Breast epithelium (tissue), 4 donors: ENCODE measurements around the gene ABHD8. TPM values are rescaled to one million over a fixed set of nuclear protein-coding genes. Genes with fewer than 3 reads are reported as not detected.

Experiments
- DNase-seq, 2 donors: peaks; one replicate each; pipeline ENCODE4 v3.0.0-alpha.2; 2019; ENCODE audit warnings: low spot score in 2 of 2
- H3K27ac ChIP-seq, 2 donors: fragments of 200-600 bp; sonication (generic) in 1 of 2; one replicate each; pipeline ENCODE4 v1.5.1; 2016 to 2019; ENCODE audit warnings: mild to moderate bottlenecking in 1 of 2
- H3K27me3 ChIP-seq, 2 donors: fragments of 200-600 bp; sonication (generic) in 1 of 2; one replicate each; pipeline versions ENCODE4 v1.5.1 to v1.6.0; 2017 to 2019; ENCODE audit warnings: control low read depth in 1 of 2, mild to moderate bottlenecking in 1 of 2
- H3K36me3 ChIP-seq: fragments of 200-600 bp; one replicate; pipeline ENCODE4 v1.5.1; 2019
- H3K4me1 ChIP-seq, 2 donors: fragments of 200-600 bp; sonication (generic); one replicate each; pipeline ENCODE4 v1.5.1; 2016 to 2019; ENCODE audit warnings: control low read depth in 1 of 2
- H3K4me3 ChIP-seq, 3 donors: fragments of 200-600 bp; sonication (generic); 1 replicate in 2 of 3; 2 replicates in 1 of 3; pipeline ENCODE4 v1.5.1; 2016 to 2019; ENCODE audit warnings: mild to moderate bottlenecking in 3 of 3, moderate library complexity in 2 of 3
- H3K9me3 ChIP-seq, 2 donors: fragments of 200-600 bp; sonication (generic) in 1 of 2; one replicate each; pipeline ENCODE4 v1.5.1; 2016 to 2019; ENCODE audit warnings: control low read depth in 1 of 2
- POLR2A ChIP-seq: fragments of 450-650 bp; IDR thresholded peaks from one replicate; pipeline ENCODE4 v1.6.1; 2016; ENCODE audit warnings: antibody characterized with exemption, mild to moderate bottlenecking, moderate library complexity
- POLR2AphosphoS5 ChIP-seq, 3 donors: sonication (generic); formaldehyde crosslinking; IDR thresholded peaks; one replicate each; pipeline ENCODE4 v1.6.1; 2017; ENCODE audit warnings: antibody characterized with exemption in 3 of 3
- intact Hi-C: fragments of 100-400 bp; cut with DNase I; formaldehyde crosslinking; loops from one replicate; pipeline ENCODE4 v1.15.1; 2023; ENCODE audit warnings: low total_unique reads
- total RNA-seq, 3 donors: library from RNA; depleted of rRNA; stranded (reverse); fragments of >200 nt; gene quantifications; one replicate each; pipeline ENCODE4 v1.1.0, GENCODE V29; 2016
- TF ChIP-seq, protein P1 (sequence below), 3 donors: fragments of 450-650 bp; IDR thresholded peaks; one replicate each; pipeline ENCODE4 v1.5.1; 2016 to 2017; ENCODE audit warnings: antibody characterized with exemption in 3 of 3, mild to moderate bottlenecking in 3 of 3, moderate library complexity in 3 of 3

The ABHD8 gene
- total RNA-seq, 3 donors from 2014 or later = 6.7 to 14.4 (median 11.0) TPM

DNA sequence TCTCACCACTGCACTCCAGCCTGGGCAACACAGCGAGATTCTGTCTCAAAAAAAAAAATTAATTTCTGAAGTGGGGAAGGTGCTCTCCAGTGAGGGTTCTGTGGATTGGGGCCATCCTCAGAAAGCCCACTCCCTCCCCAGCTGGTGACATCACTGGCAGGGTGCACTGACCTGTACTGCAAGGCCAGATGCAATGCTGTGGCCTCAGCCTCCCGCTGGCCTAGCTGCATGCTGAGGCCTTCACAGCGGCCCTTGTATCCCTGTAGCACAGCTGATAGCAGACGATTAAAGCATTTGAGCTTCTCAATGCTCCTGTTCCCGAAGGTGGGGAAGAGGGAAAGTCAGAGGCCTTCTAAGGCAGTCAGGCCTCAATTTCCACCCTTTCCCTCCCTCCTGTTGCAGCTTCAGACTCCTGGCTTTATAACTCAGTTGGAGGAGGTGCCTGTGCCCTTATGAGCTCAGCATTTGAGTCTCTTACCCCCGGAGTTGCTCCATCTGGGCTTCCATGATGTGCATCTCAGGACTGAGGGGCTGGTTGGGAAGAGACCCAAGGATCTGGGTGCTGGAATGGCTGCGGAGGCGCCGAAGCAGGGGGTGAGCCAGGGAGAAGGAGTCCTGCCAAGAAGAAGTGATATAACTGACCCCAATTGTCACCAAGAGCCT lies 44.0 kb downstream of the ABHD8 start:
- DNase-seq = no peak
- no peak overlapping the region for H3K27ac ChIP-seq
- no peaks in the 10 kb centered on the region for H3K36me3 ChIP-seq
- no peaks in the 10 kb centered on the region for H3K27me3 ChIP-seq
- intact Hi-C loops = no loop called here
- no peaks in the 10 kb centered on the region for H3K4me1 ChIP-seq
- TF ChIP-seq POLR2AphosphoS5 (IDR thresholded peaks at IDR 0.05) (no peak), POLR2A (no peak)
- TF ChIP-seq, protein P1, sequence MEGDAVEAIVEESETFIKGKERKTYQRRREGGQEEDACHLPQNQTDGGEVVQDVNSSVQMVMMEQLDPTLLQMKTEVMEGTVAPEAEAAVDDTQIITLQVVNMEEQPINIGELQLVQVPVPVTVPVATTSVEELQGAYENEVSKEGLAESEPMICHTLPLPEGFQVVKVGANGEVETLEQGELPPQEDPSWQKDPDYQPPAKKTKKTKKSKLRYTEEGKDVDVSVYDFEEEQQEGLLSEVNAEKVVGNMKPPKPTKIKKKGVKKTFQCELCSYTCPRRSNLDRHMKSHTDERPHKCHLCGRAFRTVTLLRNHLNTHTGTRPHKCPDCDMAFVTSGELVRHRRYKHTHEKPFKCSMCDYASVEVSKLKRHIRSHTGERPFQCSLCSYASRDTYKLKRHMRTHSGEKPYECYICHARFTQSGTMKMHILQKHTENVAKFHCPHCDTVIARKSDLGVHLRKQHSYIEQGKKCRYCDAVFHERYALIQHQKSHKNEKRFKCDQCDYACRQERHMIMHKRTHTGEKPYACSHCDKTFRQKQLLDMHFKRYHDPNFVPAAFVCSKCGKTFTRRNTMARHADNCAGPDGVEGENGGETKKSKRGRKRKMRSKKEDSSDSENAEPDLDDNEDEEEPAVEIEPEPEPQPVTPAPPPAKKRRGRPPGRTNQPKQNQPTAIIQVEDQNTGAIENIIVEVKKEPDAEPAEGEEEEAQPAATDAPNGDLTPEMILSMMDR (IDR thresholded peaks at IDR 0.05) = no peak
- no peak overlapping the region for H3K4me3 ChIP-seq
- peaks cover 6 to 11% of the 10 kb centered on the region in 2 donors for H3K9me3 ChIP-seq

GRCh38 chr19:17256130-17256529 lies 47.1 kb downstream of the ABHD8 start:
- no peak for DNase-seq
- Histone ChIP-seq H3K4me1 (no peaks in the 10 kb centered on the region), H3K27ac (no peak overlapping the region), H3K27me3 (no peaks in the 10 kb centered on the region), H3K4me3 (no peak overlapping the region), H3K9me3 (peaks cover 6 to 11% of the 10 kb centered on the region in 2 donors), H3K36me3 (no peaks in the 10 kb centered on the region)
- intact Hi-C loops = no loop called here
- no peak for TF ChIP-seq POLR2A
- TF ChIP-seq, protein P1 (IDR thresholded peaks at IDR 0.05) = no peak
- no peak for TF ChIP-seq POLR2AphosphoS5 (IDR thresholded peaks at IDR 0.05)

DNA sequence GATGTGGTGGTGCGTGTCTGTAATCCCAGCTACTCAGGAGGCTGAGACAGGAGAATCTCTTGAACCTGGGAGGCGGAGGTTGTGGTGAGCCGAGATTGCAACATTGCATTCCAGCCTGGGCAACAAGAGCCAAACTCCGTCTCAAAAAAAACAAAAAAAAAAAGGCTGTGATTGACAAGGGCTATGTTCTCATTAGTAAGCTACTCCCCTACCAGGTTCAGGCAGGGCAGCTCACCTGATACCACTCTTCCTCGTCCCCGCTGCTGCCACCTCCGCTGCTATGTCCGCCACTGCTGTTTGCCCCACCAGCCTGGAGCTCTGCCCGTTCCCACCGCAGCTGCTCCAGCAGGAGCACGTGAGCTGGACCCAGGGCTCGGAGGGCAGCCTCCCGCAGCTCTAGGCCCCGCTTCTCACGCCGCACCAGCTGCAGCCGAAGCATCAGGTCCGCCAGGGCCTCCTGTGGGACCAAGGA lies 48.0 kb downstream of the ABHD8 start:
- Histone ChIP-seq H3K36me3 (no peaks in the 10 kb centered on the region), H3K27ac (no peak overlapping the region), H3K27me3 (no peaks in the 10 kb centered on the region), H3K4me1 (no peaks in the 10 kb centered on the region), H3K9me3 (peaks cover 6 to 11% of the 10 kb centered on the region in 2 donors), H3K4me3 (no peak overlapping the region)
- intact Hi-C loops = no loop called here
- TF ChIP-seq, protein P1 (IDR thresholded peaks at IDR 0.05) = no peak
- TF ChIP-seq POLR2AphosphoS5 (IDR thresholded peaks at IDR 0.05) = no peak
- TF ChIP-seq POLR2A = no peak
- DNase-seq = no peak

- H3K4me3 ChIP-seq = no peak overlapping the region
- no peak overlapping the region for H3K27ac ChIP-seq
- intact Hi-C loops = no loop called here
- no peaks in the 10 kb centered on the region for H3K27me3 ChIP-seq
- no peaks in the 10 kb centered on the region for H3K36me3 ChIP-seq
- no peak for TF ChIP-seq POLR2AphosphoS5 (IDR thresholded peaks at IDR 0.05)
- TF ChIP-seq, protein P1 (IDR thresholded peaks at IDR 0.05) = no peak
- no peak for TF ChIP-seq POLR2A
- H3K4me1 ChIP-seq = no peaks in the 10 kb centered on the region
- peaks cover 6 to 7% of the 10 kb centered on the region in 2 donors for H3K9me3 ChIP-seq
- DNase-seq = no peak
These were observed 48.6 kb downstream of the ABHD8 start for GRCh38 chr19:17254636-17255035.

DNA sequence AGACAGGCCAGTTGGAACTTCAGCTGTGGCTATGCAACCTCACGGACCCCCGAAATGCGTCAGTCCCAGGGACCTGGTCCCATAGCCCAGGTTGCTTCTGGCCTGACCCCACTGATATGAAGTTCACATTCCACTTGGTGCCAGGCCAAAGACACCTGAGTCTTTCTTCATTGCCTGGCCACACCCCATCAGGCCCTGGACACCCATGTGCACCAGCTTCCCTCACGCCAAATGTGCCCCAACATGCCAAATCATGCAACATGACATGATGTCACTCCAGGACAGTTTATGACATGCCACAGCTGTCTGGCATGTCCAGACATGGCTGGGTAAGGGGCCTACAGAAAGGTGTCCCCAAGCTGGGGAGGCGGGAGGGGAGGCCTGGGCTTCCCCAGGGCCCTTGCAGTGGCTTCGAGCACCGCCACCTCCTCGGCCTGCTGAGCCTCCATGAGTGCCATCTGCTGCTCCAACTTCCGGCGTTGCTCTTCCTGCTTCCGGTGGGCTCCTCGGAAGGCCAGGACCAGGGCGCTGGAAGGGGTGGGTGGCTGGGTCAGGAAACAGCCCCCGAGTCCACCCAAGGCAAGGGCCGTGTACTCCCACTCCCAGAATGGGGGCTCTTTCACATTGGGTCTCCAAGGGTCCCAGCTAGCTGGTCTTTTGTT lies 53.2 kb downstream of the ABHD8 start:
- Histone ChIP-seq H3K9me3 (no peaks in the 10 kb centered on the region), H3K27ac (no peak overlapping the region), H3K36me3 (no peaks in the 10 kb centered on the region), H3K4me1 (peaks cover 6 to 7% of the 10 kb centered on the region in 2 donors), H3K27me3 (no peaks in the 10 kb centered on the region), H3K4me3 (no peak overlapping the region)
- DNase-seq = no peak
- TF ChIP-seq POLR2AphosphoS5 (IDR thresholded peaks at IDR 0.05) (no peak), POLR2A (no peak)
- TF ChIP-seq, protein P1 (IDR thresholded peaks at IDR 0.05) = no peak
- intact Hi-C loops = no loop called here
